OCI-LY1 (cell line): Measurements from ENCODE around the gene UPF2.

Source experiments
- EZH2 ChIP-seq: fragments of 200-600 bp; sonication (generic), shearing (Covaris generic); IDR thresholded peaks from 2 replicates; pipeline ENCODE4 v1.8.0; 2017; ENCODE audit warnings: borderline replicate concordance, mixed run types, mild to moderate bottlenecking, antibody characterized with exemption, low read length, moderate library complexity, mixed read lengths
- TF ChIP-seq, protein P1 (sequence below): fragments of 200-600 bp; sonication (generic), shearing (Covaris generic); IDR thresholded peaks from 2 replicates; pipeline ENCODE4 v1.5.1; 2017; ENCODE audit warnings: mild to moderate bottlenecking, antibody characterized with exemption, low read length, moderate library complexity, mixed read lengths

DNA sequence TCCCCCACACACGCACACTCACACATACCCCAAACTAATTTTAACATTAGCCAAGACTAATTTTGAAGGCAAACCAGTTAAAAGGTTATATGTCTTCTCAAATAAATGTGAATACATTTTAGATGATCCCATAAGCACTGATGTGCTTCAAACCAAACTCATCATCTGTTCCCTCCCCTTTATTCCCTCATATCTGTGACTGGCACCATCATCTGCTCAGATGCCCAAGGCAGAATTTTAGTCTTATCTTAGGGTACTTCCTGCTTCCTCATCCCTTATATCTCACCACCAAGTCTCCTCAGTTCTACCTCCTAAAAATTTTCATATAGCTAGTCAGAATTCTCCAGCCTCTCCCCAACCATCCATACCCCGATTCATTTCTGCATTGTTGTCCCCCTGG lies 80.4 kb downstream of the UPF2 start:
- TF ChIP-seq, protein P1, sequence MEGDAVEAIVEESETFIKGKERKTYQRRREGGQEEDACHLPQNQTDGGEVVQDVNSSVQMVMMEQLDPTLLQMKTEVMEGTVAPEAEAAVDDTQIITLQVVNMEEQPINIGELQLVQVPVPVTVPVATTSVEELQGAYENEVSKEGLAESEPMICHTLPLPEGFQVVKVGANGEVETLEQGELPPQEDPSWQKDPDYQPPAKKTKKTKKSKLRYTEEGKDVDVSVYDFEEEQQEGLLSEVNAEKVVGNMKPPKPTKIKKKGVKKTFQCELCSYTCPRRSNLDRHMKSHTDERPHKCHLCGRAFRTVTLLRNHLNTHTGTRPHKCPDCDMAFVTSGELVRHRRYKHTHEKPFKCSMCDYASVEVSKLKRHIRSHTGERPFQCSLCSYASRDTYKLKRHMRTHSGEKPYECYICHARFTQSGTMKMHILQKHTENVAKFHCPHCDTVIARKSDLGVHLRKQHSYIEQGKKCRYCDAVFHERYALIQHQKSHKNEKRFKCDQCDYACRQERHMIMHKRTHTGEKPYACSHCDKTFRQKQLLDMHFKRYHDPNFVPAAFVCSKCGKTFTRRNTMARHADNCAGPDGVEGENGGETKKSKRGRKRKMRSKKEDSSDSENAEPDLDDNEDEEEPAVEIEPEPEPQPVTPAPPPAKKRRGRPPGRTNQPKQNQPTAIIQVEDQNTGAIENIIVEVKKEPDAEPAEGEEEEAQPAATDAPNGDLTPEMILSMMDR = no peak
- no peak for TF ChIP-seq EZH2
